ENCODE data around the gene AOPEP.

Gene AOPEP

DNA sequence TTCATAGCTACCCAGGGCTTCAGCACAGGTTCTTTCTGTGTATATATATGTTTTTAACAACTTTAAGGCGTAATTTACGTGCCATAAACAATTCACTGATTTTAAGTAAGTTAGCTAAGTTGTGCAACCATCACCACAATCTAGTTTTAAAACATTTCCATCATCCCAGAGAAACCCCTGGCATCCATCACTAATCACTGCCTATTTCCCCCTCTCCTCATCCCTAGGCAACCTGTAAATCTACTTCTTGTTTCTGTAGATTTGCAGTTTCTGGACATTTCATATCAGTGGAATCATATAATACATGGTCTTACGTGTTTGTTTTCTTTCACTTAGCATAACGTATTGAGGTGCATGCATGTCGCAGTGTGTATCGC is 299.6 kb downstream of the AOPEP start:
- no peak for DNase-seq (ENCODE audit: low read depth, low spot score)

DNA sequence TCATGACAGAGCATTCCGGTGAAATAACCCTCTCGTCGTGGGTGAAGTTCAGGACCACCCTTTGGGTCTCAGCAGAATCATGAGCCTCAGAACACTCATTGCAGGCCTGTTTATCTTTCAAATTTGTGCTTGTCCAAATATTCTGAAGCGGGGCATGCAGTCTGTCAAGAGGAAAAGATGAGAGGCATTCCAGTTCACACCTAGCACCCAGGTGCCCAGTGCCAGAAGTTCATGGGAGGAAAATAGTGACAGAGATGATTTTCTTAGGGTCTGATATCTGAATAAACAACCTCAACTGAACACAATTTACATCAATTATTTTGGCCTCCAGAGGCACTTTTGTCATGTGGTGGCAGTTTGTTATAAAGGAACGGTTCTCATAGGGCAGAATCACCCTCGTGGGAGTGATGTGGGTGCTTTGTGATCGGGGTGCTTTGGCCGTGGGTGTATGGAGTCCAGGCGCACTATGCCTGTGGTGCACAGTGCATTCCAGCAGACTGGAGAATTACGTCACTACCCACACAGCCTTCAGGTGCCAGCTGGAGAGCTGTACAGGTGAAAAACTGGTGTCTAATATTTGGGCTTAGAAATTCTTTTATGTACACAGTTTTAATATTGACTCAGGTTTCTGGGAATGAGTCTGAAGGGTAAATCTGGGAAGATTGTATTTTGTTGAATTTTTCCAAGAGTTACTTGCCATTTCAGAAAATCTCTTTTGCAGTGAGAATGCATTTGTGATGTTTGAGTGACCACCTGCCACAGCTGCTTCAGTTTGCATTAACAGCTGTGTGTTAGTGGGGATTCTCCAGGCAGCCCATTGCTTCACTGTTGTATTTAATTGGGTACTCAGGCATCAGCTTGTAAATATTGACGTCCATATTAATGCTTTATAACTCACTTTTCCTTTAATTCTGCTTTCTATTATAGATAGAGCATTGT is 301.7 kb downstream of the AOPEP start:
- no peak overlapping the region for H3K4me3 ChIP-seq (ENCODE audit: low read length)
- no peak for DNase-seq (ENCODE audit: low read depth, low spot score)

More for the DNA sequence above, 299.6 kb downstream of the AOPEP start:
- no peak overlapping the region for H3K4me3 ChIP-seq (ENCODE audit: low read length)

DNA sequence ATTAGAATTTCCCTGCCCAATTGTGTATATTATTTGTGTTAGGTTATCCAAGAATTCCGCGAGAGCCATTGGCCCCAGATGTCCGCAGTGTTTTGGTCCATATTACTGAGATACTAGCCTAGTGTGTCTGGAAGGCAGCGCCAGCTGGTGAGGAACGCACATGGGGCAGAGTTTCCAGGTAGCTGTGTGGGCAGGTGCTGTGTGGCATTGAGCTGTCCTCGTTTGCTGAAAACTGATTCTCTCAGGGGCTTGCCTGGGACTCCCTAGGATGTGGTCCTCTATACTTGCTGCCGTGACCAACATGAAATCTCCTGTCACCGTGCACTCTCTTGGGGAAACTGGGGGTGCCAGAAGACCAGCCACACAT is 302.3 kb downstream of the AOPEP start:
- no peak overlapping the region for H3K4me3 ChIP-seq (ENCODE audit: low read length)
- no peak for DNase-seq (ENCODE audit: low read depth, low spot score)

DNA sequence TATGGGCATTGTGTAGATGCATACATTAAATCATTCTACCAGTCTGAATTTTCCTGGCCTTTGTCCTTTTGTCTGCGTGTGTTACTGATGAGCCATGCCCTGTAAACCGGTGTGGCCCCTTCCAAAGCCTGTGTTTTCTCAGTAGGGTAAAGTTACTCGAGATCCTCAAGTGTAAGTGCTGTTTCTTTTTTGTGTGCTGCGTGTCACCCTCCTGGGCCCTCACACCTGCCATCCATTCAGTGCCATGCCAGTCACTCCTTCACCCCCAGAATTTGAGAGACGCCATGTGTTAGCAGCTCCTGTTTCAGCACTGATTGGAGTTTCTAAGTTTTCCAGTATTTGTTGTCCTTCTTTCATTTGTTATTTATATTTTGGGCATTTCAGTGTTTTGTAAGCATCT is 302.8 kb downstream of the AOPEP start:
- no peak for DNase-seq (ENCODE audit: low read depth, low spot score)
- H3K4me3 ChIP-seq (ENCODE audit: low read length): no peak overlapping the region

DNA sequence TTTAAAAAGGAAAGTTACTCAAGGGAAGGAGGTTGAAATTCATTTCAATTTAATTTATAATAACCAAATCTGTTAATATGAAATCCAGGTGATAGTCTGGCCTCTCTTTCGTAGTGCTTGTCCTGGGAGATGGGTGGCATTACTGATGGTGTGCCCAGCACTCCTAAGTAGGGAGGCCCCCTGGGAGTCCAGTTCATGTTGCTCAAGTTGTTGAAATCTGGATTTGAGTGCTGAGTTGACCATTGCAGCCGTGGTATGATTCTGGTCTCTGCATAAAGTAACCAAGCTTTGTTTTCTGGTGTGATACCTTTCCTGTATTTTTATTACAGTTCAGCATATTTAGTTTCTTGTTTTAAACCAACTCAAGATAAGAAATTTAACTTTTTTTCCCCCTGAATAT is 303.2 kb downstream of the AOPEP start:
- no peak overlapping the region for H3K4me3 ChIP-seq (ENCODE audit: low read length)
- DNase-seq (ENCODE audit: low read depth, low spot score): no peak

DNA sequence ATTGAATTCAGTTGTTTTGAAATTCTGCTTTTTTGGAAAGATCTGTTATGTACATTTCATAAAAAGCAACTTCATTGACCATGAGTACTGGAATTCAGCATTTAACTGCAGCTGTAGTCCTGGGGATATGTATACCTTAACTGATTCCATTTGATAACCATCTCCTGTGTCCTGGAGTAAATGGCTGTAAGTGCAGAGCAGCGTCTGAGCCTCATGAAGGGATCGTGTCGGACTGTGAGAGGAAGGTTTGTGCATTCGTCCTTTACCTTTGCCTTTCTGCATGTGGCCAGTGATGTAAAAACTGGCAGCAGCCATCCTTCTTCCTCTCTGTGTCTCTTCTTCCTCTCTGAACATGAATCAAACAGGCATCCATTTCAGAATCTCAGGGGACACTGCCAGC is 303.8 kb downstream of the AOPEP start:
- no peak overlapping the region for H3K4me3 ChIP-seq (ENCODE audit: low read length)
- no peak for DNase-seq (ENCODE audit: low read depth, low spot score)

DNA sequence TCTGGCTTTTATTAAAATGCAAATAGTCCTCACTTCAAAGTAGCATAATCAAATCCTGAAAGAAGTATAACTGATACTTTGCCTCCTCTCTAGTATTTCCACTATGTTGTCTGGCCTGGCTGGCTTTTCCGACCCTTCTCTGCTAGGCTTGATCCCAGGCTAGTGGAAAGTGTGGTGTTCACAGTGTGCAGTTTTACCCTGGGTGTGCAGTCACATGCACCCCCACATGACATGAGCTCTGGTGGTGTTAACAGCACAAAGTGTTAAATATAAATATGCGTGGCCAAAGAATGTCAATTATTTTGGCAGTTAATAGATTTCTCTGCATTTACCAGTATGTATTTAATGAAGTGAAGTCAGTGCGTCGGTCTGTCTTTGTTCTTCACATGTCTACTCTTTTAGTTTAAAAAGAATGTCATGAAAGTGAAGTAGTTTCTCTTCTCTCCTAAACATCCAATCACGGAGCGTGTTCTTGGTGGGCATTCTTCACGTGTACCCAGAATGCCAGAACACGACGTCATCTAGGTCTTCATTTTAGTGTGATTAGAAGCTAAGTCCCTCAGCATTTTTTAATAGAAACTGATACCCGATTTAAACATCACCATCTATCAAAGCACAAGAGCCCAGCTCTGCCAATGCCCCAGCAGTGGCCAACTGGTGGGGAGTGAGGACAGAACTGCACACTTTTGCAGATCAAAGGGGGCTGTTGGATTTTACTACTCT is 304.6 kb downstream of the AOPEP start:
- DNase-seq (ENCODE audit: low read depth, low spot score): no peak
- H3K4me3 ChIP-seq (ENCODE audit: low read length): no peak overlapping the region

DNA sequence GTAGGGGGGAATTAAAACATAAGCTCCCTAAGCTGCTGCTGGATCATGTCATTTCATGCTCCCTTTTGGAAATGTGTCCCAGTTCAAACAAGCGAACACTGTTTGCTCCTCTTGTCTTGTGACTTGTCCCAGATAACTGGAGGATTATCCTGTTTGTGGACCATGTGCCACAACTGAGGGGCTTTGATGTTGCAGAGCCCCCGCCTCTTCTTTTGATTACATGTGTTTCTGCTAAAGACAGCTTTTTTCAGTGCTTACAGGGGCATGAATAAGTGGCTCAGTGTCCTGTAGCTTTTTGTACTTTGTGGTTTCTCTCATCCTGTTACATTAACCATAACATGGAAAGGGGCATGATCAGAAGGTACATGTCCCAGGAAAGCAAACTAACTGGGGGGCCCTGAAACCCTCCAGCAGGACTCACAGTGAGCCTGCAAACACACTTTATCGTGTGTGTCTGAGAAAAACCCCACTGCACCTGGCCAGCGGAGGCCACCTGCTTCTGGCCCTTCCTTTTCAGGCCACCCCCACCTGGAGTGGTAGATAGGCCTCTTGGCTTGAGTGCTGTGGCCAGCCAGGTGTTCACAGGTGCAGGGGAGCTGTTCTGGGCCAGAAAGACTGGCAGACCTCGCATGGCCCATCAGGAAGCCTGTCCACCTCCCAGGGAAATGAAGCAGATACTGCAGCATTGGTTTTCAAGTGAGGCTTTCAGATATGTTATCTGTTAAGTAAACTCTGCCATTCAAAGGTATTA is 305.4 kb downstream of the AOPEP start:
- DNase-seq (ENCODE audit: low read depth, low spot score): peak; percentile 5

DNA sequence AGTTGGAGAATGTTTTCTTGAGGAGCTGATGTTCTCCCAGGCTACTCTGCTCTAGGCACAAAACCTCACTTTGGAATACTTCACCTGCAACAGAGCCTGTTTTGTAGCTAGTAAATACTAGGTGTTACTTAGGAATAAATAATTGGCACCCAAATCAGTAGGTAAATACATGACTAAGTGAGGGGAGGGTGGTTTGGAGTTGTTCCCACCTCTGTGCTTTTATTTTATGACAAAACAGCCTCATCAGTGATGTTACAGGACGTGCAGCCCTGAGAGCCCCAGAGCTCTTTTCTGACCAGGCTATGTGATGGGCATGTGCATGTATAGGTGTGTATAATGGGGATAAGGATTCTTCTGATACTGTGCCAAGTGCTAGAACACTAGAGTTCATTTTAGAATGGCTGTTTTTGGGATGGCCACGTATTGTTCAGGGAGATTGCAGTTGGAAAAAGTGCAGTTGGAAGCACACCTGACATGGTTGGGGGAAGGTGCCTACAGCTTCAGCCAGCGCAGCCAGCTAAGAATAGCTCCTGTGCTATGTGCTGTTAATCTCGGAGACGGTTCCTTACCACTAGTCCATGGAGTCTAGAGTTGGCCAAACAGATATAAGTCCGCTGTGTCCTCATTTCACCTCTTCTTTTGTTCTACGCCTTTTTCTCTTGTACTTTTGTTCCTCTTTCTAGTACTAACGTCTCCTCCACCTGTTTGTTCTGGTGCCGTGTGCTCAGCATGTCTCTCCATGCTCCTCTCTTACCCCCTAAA is 306.3 kb downstream of the AOPEP start:
- no peak for DNase-seq (ENCODE audit: low read depth, low spot score)
- H3K4me3 ChIP-seq (ENCODE audit: low read length): no peak overlapping the region

More for the DNA sequence above, 305.4 kb downstream of the AOPEP start:
- no peak overlapping the region for H3K4me3 ChIP-seq (ENCODE audit: low read length)

DNA sequence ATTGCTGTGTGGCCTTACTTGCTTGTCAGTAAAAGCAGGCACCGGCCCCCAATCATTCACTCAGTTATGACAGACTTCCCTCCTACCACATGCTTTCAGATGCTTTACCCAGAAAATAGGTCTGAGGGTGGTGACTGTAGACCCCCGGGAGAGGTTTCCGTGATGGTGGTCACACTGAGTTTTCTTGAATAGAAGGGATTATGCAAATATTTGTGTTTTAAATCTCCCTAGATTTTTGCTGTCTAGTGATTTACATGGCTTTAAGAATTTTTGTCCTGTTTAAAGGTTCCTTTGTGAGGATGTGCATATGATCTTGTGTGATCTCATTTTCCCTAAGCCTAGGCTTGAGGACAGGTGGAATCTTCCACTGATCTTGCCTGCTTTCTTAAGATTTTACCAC is 309.3 kb downstream of the AOPEP start:
- H3K4me3 ChIP-seq (ENCODE audit: low read length): no peak overlapping the region
- no peak for DNase-seq (ENCODE audit: low read depth, low spot score)

DNA sequence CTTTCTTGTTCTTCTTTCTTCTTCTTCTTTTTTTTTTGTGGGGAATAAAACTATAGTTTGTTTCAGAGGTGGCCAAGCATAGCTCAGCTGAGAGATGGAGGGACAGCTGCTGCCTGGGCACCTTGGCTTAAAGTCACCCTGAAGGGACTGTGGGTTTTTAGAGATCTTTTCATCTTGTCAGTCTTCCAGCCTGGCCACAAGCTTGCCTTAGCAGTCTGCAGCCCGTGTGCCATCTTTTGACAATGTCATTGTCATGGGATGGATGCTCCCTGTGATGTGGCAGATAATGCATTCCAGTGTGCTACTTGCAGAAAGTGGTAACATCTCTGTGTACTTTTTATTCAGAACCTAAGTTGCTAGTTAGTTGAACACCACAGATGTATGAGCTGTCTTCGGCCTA is 310.2 kb downstream of the AOPEP start:
- DNase-seq (ENCODE audit: low read depth, low spot score): peak; percentile 29
- H3K4me3 ChIP-seq (ENCODE audit: low read length): no peak overlapping the region

DNA sequence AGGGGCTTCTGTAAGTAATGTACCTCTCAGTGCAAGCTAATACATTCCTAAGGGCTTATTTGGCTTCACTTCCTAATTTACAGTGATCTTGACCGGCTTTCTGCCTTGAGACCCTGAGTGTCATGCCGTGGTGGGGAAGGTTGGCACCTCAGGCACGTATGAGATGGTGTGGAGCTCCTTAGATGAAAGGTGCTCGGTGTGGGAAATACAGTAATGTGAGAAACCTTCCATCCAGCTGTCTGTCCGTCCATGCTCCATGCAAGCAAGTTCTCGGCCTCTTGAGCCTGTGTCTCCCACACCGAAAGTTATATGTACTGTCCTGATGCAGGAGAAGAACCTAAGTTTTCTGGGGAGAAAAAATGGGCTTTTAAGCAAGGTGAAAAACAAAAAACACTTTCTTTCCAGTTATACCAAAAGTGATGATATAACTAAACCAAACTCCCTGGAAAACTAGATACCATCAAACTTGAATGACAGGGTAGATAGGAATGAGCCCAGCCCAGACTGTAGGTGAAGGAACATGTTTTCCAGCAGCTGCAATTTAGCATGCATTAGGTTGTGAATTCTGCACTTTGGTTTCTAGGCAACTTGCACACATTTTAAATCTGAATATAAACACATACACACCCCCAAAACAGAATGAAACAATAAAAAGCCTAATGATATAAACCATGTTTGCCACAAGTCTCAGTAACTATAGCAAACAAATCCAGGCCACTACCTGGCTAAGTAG is 311.5 kb downstream of the AOPEP start:
- DNase-seq (ENCODE audit: low read depth, low spot score): no peak
- no peak overlapping the region for H3K4me3 ChIP-seq (ENCODE audit: low read length)

DNA sequence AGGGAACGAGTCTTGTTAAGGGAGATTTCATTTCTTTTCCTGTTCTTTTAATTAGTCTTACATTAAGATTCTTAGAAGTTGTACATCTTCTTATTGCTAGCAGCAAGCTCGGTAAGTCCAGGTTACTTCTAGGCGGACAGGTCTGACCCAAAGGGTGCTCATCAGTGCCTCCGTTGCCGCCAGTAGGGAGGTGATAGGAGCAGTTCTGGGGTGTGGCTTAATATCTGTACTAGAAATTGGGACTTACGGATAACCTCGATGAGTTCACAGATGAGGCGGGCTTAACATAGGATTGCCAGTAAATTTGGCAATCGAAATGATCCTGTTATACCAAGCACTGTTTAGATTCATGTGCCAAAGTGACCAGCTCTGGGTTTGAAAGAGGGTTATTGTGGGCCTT is 312.2 kb downstream of the AOPEP start:
- DNase-seq (ENCODE audit: low read depth, low spot score): no peak

DNA sequence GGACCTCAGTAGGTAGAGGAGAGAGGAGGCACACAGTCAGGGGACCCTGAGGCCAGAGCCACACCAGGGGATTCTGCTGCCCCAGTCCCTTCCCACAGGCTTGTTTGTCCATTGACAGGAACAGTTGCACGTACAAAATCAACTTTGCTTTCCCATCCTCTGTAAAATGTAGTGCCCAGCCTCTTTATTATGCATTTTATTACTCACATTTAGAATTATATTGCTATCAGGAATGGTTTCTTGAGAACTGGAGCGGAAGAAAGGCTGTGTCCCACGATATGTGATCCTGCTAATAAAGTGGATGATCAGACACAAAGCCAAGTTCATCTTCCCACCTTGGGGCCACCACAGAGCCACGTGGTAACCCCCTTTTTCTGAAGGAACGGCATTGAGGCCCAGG is 313.6 kb downstream of the AOPEP start:
- DNase-seq (ENCODE audit: low read depth, low spot score): no peak
- no peak overlapping the region for H3K4me3 ChIP-seq (ENCODE audit: low read length)

More for the DNA sequence above, 312.2 kb downstream of the AOPEP start:
- no peak overlapping the region for H3K4me3 ChIP-seq (ENCODE audit: low read length)

DNA sequence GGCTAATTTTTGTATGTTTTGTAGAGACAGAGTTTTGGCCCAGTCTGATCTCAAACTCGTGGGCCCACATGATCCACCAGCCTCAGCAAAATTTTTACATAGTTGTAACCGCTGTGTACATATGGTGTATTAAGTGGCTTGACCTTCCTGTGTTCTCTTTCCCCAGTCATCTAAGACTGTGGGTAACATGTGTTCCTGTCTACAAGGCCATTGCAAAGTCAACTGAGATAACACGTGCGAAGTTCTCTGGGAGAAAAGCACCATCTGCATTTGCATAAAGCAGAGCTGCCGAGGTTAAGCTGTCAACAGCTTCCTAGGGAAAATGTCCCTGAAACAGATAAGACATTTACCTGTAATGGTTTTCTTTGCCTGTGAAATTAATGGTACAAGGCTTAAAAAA is 317.3 kb downstream of the AOPEP start:
- DNase-seq (ENCODE audit: low read depth, low spot score): no peak
- no peak overlapping the region for H3K4me3 ChIP-seq (ENCODE audit: low read length)

DNA sequence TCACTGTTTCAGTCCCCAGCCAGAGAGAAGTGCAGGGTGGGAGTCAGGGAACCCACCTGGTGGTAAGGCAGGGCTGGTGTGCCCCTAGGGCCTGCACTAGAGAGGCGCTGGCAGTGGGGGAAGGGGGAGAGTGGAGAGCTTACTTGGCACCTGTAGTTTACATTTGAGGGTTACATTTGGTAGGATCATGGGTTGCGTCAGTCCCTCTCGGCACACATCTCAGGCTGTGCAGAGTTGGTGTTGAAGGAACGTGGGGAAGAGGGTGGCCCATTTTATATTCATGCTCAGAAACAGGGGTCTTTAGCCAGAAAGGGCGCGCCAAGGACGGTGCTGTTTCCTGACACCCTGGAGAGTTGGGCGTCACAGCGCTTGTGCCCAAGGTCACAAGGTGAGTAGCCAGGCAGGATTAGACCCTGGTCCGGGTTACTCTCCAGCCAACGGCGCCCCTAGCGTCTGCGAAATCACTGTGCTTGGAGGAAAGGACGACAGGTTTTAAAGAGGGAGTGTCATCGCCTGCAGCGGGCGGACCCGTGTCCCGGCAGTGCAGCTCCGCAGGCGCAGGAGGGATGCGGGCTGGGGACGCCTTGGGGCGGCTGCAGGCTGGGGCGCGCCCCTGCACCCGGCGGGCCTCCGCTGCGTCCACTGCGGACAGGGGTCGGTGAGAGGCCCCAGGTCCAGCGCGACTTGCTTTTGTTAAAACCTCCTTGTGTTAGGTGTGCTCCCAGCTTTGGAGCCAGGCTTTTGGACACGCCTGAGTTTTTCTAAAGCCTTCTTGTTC is 318.4 kb downstream of the AOPEP start:
- DNase-seq (ENCODE audit: low read depth, low spot score): no peak
- H3K4me3 ChIP-seq (ENCODE audit: low read length): no peak overlapping the region

DNA sequence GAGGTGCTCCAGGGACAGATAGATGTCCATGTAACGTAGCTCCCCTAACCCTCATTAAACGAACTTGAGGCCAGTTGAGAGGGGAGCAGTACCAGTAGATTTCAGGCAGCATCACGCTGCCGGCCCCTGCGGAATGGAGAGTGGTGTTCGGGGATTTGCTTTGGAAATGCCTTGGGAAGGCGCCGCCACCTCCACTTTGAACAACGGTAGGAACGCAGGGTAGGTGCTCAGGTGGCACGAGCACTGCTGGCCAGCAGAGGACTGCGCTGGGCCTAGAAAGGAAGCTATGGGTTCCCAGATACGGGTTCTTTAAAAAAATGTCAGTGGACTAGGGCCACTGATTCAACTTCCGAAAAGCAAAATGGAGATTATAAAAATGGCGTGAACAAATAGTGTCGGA is 319.3 kb downstream of the AOPEP start:
- no peak overlapping the region for H3K4me3 ChIP-seq (ENCODE audit: low read length)
- DNase-seq (ENCODE audit: low read depth, low spot score): no peak
